ENCODE data around the gene MAU2.
"Not testable (repeated sequence)": the region's sequence is repeated elsewhere in the genome, so short reads cannot be mapped to it uniquely, and the experiment has no call there.

Gene MAU2

DNA sequence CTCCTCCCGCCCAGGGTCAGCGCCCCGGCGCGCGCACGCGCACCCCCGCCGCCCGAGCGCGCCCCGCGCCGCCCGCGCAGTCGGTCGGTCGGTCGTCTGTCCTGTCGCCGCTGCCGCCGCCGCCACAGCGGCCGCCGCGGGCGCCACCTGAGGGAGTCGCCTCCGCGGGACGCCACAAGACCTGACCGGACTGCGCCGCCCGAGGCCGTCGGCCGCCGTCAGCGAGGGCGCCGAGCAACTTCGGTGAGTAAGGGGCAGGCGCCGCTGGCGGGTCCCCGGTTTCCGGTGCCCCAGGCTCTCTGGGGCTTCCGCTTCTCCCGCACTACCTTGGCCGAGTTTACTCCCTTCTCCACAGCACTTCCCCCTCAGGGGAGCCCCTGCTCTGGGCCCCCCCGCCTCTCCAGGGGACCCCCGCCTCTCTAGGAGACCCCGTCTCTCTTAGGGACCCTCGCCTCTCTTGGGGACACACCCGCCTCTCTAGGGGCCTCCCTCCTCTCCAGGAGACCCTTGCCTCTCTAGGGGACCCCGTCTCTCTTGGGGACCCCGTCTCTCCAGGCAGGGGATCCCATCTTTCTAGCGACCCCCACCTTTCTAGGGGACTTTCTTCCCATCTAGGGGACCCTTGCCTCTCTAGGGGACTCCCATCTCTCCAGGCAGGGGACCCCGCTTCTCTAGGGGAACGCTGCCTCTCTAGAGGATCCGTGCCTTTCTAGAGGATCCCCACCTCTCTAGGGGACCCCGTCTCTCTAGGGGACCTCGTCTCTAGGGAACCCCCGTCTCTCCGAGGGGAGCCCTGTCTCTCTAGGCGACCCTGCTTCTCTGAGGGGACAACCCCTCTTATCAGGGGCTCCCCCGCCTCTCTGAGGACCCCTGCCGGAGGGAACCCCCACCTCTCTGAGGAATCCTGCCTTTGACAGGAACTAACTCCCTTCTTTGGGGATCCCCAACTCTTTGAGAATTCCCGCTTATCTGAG lies 65.6 kb downstream of the MAU2 start:
- TF ChIP-seq, protein P1, sequence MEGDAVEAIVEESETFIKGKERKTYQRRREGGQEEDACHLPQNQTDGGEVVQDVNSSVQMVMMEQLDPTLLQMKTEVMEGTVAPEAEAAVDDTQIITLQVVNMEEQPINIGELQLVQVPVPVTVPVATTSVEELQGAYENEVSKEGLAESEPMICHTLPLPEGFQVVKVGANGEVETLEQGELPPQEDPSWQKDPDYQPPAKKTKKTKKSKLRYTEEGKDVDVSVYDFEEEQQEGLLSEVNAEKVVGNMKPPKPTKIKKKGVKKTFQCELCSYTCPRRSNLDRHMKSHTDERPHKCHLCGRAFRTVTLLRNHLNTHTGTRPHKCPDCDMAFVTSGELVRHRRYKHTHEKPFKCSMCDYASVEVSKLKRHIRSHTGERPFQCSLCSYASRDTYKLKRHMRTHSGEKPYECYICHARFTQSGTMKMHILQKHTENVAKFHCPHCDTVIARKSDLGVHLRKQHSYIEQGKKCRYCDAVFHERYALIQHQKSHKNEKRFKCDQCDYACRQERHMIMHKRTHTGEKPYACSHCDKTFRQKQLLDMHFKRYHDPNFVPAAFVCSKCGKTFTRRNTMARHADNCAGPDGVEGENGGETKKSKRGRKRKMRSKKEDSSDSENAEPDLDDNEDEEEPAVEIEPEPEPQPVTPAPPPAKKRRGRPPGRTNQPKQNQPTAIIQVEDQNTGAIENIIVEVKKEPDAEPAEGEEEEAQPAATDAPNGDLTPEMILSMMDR (IDR thresholded peaks at IDR 0.05; ENCODE audit: low read depth, low read length, missing control alignments): peak; percentile 38
- peak overlapping the region; percentile 95 for H3K4me3 ChIP-seq (replicated peaks; ENCODE audit: low read depth, low read length)
- no peak for DNase-seq (ENCODE audit: extremely low read depth, low read depth)

DNA sequence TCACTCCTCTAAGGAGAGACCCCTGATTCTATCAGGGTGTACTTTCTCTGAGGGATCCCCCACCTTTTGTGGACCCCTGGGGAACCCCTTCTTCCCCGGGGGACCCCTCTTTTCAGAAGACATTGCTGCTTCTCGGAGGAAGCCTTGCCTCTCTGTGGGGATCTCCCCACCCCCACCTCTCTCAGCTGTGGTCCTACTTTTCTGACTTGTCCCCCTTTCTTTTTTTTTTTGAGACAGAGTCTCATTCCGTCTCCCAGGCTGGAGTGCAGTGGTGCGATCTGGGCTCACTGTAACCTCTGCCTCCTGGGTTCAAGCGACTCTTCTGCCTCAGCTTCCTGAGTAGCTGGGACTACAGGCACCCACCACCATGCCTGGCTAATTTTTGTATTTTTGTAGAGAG lies 66.5 kb downstream of the MAU2 start:
- H3K4me3 ChIP-seq (replicated peaks; ENCODE audit: low read depth, low read length): peak overlapping the region; percentile 95
- TF ChIP-seq, protein P1 (IDR thresholded peaks at IDR 0.05; ENCODE audit: low read depth, low read length, missing control alignments): no peak
- no peak for DNase-seq (ENCODE audit: extremely low read depth, low read depth)

DNA sequence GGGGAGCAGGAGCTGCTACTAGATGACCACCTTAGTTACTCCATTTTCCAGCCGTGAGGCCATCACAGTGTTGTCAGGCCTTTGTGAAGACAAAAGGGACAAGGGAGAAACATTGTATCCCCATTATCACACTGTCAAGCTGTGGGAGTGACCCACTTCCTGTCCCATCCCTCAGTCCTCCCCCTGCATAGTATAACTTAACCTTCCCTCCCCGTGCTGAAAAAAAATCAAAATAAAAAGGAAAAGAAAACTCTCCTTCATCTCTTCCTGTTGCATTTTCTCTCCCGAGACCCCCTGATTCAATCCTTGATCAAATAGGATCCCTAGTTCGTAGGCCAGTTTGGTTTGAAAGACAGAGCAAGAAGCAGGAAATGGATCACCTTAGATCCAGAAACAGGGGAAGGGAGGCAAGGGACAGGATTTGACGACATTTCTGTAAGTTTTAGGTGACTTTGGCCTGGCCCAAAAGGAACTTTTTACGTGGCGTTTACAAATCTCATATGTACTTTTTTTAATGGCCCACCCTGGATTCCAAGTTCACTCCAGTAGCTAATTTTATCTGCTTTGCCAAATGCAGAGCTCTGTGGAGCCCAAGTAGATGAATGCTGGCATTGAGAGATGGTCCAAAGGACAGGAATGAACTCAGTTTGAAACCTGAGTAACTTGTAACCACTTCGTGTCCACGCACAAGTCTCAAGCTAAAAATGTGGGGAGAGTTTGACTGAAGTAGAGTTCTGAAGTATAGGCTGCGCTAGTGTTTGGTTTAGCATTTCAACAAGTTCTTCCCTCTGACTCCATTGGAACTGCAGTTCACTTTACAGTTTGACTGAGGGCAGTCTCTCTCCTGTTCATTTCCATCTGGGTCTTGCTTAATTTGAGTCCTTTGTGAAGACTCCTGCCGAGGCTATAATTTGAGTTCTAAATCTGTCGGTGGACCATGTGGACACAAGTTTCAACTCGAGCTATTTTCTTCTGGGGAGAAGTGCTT lies 68.2 kb downstream of the MAU2 start:
- no peak overlapping the region for H3K4me3 ChIP-seq (replicated peaks; ENCODE audit: low read depth, low read length)
- DNase-seq (ENCODE audit: extremely low read depth, low read depth): no peak
- TF ChIP-seq, protein P1 (IDR thresholded peaks at IDR 0.05; ENCODE audit: low read depth, low read length, missing control alignments): no peak

DNA sequence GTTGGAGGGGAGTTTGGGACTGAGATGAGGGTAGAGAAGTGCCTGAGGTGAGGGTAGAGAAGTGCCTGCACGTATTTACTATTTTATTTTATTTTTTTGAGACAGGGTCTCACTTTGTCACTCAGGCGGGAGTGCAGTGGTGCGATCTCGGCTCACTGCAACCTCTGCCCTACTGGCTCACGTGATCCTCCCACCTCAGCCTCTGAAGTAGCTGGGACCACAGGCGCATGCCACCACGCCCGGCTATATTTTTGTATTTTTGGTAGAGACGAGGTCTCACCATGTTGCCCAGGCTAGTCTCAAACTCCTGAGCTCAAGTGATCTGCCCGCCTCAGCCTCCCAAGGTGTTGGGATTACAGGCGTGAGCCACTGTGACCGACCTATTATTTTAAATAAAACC lies 69.1 kb downstream of the MAU2 start:
- not testable (repeated sequence) for DNase-seq (ENCODE audit: extremely low read depth, low read depth); H3K4me3 ChIP-seq (replicated peaks; ENCODE audit: low read depth, low read length)

DNA sequence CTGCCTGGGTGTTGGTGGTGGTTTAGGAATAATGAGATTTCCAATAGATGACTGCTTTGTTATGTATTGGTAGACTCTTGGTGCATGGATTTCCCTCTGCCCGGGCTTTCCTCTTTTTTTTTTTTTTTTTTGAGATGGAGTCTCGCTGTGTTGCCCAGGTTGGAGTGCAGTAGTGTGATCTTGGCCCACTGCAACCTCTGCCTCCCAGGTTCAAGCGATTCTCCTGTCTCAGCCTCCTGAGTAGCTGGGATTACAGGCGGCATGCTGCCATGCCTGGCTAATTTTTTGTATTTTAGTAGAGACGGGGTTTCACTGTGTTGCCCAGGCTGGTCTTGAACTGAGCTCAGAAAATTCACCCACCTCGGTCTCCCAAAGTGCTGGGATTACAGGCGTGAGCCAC lies 73.7 kb downstream of the MAU2 start:
- not testable (repeated sequence) for H3K4me3 ChIP-seq (replicated peaks; ENCODE audit: low read depth, low read length); DNase-seq (ENCODE audit: extremely low read depth, low read depth)

DNA sequence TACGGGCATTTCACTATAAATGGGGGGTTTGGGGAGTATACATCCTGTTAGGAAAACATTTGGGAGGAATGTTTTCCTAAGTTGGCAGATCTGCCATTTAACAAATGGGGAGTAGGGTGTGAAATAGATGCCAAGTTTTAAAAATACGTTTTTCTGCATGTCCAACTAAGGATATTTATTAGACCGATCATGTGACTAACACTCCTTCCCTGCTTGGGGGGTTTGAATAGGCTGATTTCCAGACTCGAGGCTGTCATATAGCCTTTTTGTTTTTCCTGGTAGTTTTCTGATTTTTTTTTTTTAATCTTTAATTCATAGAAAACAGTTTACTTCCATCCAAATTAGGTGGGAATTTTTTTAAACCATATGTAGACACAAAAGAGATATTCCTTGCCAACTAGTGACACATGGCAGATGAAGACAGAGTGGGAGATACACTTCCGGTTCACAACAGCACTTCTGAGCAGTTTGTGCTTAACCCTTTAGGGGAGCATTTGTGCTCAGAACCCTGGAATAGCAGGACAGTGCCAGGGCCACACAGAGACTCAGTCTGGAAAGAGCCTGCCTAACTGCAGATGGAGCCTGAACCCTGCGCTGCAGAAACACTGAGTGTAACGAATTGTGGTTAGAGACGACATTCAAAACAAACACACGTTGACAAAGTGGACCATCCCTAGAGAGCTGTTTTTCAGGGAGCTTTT lies 79.3 kb downstream of the MAU2 start:
- peak; percentile 47 for DNase-seq (ENCODE audit: extremely low read depth, low read depth)
- TF ChIP-seq, protein P1 (IDR thresholded peaks at IDR 0.05; ENCODE audit: low read depth, low read length, missing control alignments): no peak
- H3K4me3 ChIP-seq (replicated peaks; ENCODE audit: low read depth, low read length): no peak overlapping the region

DNA sequence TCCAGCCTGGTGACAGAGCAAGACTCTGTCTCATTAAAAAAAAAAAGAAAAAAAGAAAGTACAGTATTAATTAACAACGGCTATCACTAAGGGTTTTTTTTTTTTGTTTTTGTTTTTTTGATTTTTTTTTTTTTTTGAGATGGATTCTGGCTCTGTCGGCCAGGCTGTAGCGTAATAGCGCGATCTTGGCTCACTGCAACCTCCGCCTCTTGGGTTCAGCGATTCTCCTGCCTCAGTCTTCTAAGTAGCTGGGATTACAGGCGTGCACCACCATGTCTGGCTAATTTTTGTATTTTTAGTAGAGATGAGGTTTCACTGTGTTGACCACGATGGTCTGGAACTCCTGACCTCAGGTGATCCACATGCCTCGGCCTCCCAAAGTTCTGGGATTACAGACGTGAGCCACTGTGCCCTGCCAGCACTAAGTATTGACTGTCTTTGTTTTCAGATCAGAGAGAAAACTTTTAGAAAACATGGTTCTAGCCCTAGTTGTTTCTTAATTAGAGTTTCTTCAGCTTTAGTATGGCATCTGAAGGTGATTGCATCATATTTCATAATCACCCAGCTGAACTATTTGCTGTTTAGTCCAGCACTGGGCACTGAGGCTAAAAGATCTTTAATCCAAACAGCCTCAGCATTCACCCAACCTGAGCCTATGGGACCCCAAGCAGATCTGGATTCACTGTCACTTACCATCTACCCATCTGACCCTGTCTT lies 82.2 kb downstream of the MAU2 start:
- no peak for DNase-seq (ENCODE audit: extremely low read depth, low read depth)
- H3K4me3 ChIP-seq (replicated peaks; ENCODE audit: low read depth, low read length): no peak overlapping the region
- TF ChIP-seq, protein P1 (IDR thresholded peaks at IDR 0.05; ENCODE audit: low read depth, low read length, missing control alignments): no peak

Measured in HFF-Myc (cell line).